Brain pericyte (primary cell): ENCODE measurements around the gene CAPG.
A peak's percentile ranks its signal among the peaks of the same experiment; 100 is the strongest.
"Not testable (repeated sequence)": the region's sequence is repeated elsewhere in the genome, so short reads cannot be mapped to it uniquely, and the experiment has no call there.

Source experiments
- DNase-seq: peaks from one replicate; pipeline ENCODE4 v3.0.0-alpha.2; 2012; ENCODE audit warnings: low read depth, low spot score

The CAPG gene

GRCh38 chr2:85362653-85363387 lies 47.3 kb downstream of the CAPG start:
- not testable (repeated sequence) for DNase-seq

GRCh38 chr2:85357736-85358135 lies 52.4 kb downstream of the CAPG start:
- no peak for DNase-seq

GRCh38 chr2:85356186-85356585 lies 54.0 kb downstream of the CAPG start:
- DNase-seq = no peak

- DNase-seq = no peak
Observed at GRCh38 chr2:85355521-85355920, 54.6 kb downstream of the CAPG start.

GRCh38 chr2:85355073-85355410 lies 55.1 kb downstream of the CAPG start:
- DNase-seq = no peak

GRCh38 chr2:85354286-85355072 lies 55.7 kb downstream of the CAPG start, which contains the start of the genes ELMOD3 and RETSAT:
Gene ELMOD3 (plus strand): TSS chr2:85354769. CDS start chr2:85357199, 2,430 bp downstream.
Gene RETSAT (minus strand): TSS chr2:85354528. CDS start chr2:85354507, 21 bp downstream.
- DNase-seq = peak; percentile 94

GRCh38 chr2:85353876-85354285 lies 56.3 kb downstream of the CAPG start:
- DNase-seq = no peak

GRCh38 chr2:85347599-85347998 lies 62.6 kb downstream of the CAPG start:
- no peak for DNase-seq
